NCI-H2107 treated with DMSO at 0.1 percent for 48 hours (cell line): ENCODE data around the gene LRRC42.

Experiments
- DNase-seq: peaks from one replicate; lab custom pipeline; 2025; ENCODE audit not compliant: unreplicated experiment; lab: John Stamatoyannopoulos, UW

LRRC42 gene, protein sequence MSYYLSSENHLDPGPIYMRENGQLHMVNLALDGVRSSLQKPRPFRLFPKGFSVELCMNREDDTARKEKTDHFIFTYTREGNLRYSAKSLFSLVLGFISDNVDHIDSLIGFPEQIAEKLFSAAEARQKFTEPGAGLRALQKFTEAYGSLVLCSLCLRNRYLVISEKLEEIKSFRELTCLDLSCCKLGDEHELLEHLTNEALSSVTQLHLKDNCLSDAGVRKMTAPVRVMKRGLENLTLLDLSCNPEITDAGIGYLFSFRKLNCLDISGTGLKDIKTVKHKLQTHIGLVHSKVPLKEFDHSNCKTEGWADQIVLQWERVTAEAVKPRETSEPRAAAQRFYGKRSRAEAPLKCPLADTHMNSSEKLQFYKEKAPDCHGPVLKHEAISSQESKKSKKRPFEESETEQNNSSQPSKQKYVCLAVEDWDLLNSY

DNA sequence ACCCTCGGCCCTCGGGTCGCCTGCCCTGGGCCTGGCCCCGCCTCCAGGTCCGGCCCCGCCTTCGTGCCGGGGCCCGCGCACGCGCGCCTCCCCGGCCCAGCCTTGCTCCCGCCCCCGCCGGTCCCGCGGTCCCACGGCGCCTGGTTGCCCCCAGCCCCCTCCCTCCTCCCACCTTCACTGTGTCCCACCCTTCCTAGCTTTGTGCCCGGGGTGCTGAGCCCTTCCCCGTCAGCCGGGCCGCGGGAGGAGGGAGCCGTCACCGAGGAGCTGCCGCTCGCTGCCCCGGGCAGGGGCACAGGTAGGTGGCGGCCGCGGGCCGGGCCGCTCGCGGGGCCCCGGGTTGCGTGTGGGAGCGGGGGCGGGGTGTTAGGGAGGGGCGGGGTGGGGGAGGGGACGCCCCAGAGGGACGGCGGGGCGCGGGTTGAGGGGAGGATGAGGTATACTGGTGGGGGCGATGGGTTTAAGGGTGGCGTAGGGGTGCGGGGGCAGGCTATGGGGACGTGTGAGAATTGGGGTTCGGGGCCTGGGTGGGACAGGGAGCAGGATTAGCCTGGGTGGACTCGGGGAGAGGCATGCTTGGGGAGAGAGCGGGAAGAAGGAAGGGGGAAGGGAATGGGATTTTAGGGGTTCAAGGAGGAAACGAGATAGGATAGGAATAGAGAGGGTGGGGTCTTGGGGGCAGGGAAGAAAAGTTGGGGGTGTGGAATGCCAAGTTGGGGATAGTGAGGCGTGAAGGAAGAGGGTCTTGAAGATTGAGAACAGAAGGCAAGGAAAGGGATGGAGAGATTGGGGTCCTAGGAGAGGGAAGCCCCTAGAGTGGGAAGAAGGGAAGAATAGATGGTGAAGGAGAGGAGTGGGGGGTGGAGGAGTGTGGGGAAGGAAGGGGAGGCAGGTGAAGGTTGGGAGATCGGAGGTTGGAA lies at the start of gene LRRC42:
Gene LRRC42 (plus strand): TSS at position 99 of the 920 bp plus-strand sequence. CDS start 5,650 bp downstream, outside the sequence.
- no peak for DNase-seq

DNA sequence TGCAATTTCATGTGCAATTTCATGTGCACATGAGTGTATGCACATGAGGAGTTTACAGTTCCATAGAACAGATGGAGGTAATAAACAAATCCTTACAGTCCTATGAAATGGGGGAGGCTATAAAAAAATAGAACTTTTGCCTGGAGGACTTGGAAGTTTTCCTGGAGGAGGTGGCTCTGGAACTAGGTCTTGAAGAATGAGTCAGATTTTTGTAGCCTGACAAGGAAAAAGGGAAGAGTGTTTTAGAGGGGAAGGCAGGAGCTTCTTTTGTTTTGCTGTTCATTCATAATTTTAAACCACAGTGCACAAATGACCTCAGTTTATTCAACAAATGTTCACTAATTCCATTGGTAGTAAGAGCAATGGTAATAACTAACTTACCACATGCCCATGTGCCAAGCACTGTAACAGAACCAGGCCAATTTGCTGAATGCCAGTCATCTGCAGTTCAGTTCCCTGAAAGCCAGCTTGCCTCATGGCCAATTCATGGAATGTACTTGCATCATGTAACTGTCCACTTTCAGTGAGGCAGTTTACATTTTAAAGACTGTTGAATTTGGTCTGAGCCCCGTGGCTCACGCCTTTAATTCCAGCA lies 49.4 kb upstream of the LRRC42 start:
- no peak for DNase-seq

DNA sequence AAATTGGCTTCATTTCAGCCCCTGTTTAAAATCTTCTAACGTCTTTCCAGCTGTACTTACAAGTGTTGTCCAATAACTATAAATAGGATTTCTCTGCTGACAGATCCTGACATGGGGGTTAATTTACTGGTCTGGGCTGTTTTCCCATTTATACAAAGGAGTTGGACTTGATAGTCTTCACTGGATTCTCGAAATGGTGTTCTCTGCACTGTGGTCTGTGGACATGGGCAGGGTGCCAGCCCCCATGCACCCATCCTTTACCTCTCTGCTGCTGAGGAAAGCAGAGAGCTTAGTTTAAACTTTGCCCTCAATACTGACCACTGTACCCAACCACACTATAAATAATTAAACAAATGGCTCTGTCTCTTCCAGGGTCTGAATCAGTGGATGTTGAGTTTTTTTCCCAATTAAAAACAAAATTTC lies 46.9 kb upstream of the LRRC42 start:
- no peak for DNase-seq

DNA sequence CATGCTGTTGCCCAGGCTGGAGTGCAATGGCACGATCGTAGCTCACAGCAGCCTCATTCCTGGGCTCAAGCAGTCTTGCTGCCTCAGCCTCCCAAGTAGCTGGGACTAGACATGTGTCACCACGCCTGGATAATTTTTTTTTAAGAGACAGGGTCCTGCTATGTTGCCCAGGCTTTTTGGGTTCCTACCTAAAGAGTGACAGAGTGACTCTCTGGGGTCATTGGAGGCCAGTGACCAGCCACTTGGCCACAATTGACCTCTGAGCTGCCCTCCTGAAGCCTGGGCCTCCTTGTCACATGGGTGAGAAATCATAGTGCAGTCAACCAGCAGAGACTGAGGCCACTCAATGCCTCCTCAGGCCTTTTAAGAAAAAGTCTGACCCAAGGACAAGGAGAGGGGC lies 46.4 kb upstream of the LRRC42 start:
- DNase-seq, result no peak

DNA sequence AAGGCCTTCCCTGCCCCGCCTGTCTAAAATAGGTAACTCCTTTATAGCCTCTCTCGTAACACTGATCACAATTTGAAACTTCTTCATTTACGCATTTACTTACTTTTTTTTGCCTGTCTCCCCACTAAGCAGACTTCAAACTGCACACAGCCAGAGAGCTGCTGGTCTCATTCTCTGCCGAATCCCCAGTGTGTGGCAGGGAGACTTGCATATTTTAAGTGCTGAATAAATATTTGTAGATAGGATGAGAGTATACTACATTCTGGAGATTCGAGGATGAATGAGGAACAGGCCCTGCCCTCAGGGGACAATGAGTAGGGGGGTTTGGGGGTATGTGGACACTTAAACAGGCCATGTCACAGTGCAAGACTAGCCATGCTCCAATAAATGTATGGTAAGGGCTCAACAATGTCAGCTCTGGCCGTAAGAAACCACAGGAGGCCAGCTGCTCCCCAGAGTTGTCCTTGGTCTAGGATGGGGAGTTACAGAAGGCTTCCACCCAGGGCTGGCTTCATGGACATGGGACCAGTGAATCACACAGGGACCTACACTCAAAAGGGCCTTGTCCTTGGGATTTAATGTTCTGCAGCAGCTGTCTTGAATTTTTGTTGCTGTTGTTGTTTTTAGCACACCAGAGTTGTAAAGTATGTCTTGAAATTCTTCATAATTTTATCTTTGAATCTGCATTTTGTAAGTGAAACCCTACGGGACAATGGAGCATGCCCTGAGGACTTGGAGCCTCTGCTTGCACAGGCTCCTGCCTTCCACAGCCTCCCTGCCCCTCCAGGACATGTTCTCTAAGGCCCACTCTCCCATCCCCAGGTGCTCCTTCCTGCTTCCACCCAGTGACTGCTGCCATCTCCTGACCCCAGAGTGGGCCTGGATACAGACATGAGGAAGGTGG lies 43.7 kb upstream of the LRRC42 start:
- DNase-seq, result no peak

DNA sequence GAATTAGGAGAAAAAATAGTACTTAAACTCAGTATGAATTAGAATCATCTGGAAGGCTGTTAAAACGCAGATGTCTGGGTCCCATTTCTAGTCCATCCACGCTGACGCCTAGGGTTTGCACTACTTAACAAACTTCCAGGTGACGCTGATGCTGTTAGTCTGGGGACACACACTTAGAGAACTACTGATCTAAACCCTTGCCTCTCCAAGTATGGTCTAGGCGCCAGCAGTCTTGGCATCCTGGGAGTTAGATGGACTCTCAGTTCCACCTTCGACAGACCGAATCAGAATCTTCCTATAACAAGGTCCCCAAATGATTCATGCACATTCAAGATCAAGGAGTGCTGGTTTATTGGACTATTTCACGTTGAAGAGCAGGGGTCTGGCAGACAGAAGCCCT lies 40.6 kb upstream of the LRRC42 start:
- DNase-seq, result no peak

DNA sequence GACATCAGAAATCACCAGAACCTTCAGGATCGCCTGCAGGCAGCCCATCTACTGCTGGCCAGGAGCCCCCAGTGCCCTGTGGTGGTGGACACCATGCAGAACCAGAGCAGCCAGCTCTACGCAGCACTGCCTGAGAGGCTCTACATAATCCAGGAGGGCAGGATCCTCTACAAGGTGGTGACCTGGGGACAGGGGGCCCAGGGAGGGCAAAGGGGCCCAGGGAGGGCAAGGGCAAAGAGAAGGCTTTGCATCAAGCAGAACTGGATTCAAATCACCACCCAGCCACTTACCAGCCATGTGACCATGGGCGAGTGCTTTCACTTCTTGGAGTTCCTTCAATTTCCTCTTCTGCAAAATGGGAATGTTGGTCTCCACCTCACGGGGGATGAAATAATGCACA lies 40.0 kb upstream of the LRRC42 start:
- DNase-seq, result no peak

DNA sequence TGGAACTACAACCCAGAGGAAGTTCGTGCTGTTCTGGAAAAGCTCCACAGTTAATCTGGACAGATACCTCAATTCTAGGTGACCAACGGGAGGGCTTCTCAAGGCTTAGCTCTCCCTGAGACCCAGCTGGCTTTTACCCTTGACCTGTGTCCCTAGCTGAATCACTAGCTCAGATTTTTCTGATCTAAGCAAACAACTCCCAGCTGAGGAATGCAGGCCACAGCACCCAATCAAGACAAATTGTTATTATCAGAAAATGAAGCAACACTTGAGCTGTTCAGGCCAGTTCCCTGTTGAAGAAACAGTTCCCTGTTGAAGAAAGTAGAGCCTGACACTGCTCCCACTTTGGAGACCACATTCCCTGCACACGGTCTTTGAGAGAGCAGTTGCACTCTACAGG lies 36.2 kb upstream of the LRRC42 start:
- DNase-seq, result no peak

DNA sequence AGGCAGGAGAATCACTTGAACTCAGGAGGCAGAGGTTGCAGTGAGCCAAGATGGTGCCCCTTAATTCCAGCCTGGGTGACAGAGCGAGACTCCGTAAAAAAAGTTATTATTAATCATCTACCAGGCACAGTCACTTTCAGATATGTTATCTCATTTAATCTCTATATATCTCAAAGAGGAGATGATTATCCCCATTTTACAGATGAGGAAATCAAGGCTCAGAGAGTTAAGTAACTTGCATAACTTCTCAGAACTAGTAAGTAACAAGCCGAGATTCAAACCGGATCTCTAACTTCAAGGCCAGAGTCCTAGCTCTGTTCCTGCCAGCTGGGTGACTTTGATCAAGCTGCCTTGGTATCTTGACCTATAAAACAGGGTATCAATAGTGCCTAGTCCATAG lies 34.7 kb upstream of the LRRC42 start:
- no peak for DNase-seq

DNA sequence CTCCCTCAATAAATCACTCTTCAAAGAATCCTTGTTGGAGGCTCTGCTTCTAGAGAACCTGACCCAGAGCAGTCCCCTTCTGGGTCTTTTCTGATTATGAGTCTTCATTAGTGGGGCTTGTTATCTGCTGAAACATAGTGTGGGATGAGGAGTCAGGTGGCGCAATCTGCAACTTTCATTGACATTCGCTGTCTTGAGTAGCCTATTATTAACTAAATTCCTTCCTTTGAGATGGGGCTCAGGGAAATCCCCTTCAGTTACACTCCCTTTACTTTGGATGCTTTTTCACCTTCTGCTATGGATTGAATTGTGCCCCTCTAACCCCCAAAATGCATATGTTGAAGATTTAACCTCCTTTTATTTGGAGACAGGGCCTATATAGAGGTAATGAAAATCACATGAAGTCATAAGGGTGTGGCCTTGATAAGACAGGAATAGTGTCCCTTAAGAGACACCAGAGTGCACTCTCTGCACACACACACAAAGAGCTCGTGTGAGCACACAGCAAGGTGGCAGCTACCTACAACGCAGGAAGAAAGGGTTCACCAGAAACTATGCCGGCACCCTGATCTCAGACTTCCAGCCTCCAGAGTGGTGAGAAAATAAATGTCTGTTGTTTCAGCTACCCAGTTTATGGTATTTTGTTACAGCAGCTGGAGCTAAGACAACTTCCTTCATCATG lies 32.7 kb upstream of the LRRC42 start:
- no peak for DNase-seq

DNA sequence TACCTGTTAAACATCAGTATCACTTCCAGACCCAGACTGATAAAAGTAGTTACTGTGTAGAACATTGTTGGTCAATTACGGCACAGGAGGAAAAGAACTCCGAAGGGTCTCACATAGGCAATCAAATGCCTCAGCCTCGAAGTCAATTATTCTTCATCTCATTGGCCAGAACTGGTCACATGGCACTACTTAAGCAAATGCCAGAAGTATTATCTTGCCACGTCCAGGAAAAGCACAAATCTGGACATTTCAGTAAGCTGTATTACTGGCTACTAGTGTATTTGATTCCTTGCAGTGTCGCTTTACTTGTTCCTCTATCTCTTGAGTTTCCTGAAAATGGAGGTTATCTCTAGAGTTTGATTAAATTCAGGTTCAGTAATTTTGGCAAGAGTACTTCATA lies 27.8 kb upstream of the LRRC42 start:
- DNase-seq, result no peak

DNA sequence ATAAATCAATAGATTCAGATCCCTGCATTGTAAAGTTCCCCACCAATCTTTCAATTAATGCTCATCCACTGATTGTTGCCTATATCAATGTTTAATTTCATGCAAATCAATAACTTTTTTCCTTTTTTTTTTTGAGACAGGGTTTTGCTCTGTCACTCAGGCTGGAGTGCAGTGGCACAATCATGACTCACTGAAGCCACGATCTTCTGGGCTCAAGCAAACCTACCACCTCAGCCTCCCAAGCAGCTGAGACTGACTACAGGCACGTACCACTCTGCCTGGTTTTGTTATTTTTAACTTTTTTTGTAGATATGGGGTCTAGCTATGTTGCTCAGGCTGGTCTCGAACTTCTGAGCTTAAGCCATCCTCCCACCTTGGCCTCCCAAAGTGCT lies 26.5 kb upstream of the LRRC42 start:
- no peak for DNase-seq

DNA sequence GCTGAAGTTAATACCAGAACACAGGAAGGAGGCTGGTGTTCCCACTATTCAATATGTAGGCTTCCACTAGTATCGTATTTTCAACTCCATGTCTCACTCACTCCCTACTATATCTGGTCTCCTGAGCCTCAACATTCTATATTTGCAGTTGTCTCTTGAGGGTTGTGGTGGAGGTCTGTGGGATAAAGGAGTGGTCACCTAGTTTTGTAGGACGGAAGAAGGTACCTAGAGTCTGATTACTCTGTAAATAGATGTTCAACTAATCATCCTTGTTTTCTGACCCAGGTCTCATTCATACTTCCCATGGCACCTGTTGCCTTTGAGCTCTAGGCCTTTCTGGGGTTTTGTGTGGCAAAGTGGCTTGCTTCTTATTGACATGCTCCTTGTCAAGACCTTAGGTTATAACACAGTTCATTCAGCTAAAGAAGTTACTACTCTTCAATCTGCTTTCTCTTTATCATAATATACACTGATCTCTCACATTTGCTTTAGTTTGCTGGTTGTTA lies 18.7 kb upstream of the LRRC42 start:
- no peak for DNase-seq

DNA sequence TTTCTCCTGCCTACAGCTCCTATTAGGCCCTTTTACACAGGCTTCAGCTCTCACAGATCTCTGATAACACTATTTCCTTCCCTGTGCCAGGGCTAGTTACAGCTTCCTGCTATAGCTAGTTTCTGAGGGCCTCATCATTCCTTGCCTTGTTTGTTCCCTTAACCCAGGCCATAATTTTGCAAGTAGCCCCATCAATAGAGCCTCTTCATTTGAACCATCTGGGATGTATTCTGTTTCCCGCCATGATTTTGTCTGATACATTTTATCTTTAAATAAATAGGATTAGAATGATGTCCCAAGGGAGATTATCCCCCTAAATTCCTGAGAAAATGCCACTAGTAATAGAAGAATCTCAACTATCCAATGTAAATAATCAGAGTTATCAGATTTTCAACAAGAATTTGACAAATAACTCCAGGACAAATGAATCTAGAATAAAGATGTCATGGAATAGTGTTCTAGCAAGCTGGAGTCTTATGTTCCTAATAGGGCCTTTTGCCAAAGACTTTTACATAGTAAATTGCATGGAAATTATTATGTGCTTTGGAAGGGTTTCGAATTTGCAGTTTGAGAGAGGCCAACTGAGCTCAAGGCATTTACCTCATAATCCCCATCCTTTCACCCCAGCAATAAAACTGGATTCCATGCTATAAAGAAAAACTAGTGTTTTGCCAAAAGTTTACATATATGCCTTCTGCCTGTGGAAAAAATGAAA lies 16.7 kb upstream of the LRRC42 start:
- DNase-seq, result no peak

DNA sequence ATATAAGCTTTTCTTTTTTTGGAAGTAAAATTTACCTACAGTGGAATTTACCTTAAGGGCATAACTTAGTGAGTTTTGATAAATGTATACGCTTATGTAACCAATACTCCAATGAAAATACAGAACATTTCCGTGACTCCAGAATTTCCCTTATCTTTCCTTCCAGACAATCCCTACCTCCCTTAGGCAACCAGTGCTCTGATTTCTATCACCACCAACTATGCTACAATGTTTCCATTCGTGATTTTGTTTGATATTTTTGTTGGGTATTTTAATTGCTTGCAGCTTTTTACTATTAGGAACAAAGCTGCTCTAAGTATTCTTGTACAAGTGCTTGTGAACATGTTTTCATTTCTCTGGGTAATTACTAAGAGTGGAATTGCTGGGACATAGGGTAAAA lies 15.2 kb upstream of the LRRC42 start:
- no peak for DNase-seq

DNA sequence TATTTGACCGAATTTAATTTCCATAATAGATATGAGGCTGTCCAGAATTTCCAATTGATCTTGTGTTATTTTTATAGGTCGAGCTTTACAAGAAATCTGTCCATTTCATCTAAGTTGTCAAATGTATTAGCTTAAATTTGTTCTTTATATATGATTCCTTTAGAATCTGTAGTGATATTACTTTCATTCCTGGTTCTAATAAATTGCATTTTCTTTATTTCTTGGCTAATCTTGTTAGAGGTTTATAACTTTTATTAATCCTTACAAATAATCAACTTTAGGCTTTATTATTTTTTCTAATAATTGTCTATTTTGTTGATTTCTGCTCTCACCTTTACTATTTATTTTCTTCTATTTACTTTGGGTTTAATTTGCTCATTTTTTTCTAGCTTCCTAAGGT lies 14.6 kb upstream of the LRRC42 start:
- DNase-seq, result no peak

DNA sequence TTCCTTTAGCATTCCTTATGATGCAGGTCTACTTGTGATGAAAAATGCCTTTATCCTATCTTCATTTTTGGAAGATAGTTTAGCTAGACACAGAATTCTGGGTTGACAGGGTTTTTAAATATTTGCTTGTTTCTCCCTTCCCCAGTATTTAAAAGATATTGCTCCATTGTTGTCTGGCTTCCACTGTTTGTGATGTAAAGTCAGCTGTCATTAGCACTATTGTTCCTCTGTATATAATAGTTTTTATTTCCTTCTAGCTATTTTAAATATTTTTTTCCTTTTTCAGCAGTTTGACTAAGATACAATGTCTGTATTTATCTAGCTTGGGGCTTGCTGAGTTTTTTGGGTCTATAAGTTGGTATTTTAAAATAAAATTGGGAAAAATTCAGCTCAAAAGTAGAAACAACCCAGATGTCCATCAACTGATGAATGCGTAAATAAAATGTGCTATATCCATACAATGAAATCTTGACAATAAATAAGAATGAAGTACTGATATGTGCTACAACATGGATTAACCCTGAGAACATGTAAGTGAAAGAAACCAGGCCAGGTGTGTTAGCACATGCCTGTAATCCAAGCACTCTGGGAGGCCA lies 11.9 kb upstream of the LRRC42 start:
- DNase-seq, result peak; percentile 24

DNA sequence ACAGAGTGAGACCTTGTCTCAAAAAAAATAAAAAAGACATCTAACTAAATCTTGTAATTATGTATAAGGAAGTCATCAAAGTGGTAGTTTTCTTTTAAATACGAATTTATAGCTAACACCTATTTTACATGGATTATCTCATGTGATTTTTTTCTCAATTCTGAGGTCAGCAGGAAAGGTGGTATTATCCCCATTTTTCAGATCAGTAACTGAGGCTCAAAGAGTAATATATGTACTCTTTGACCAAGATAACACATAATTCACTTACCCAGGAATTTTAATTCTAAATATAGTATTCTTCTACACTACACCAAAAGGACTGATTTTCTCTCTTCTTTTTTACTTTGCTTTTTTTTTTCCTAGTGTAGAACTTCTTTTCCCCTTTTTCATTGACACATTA lies 9.7 kb upstream of the LRRC42 start:
- no peak for DNase-seq
